Esophagus squamous epithelium (tissue), 5 donors: ENCODE results near the gene SEC24C. TPM values are rescaled to one million over a fixed set of nuclear protein-coding genes. Genes with fewer than 3 reads are reported as not detected.
A peak's percentile ranks its signal among the peaks of the same experiment; 100 is the strongest.
"Not testable (repeated sequence)": the region's sequence is repeated elsewhere in the genome, so short reads cannot be mapped to it uniquely, and the experiment has no call there.

Experiments used
- DNase-seq: peaks from one replicate; lab custom pipeline; 2025; lab: John Stamatoyannopoulos, UW
- H3K27ac ChIP-seq, 4 donors: fragments of 200-600 bp; sonication (generic); one replicate each; pipeline ENCODE4 v1.5.1; 2016 to 2019; ENCODE audit warnings: mild to moderate bottlenecking in 1 of 4
- H3K27me3 ChIP-seq, 4 donors: fragments of 200-600 bp; sonication (generic); 1 replicate in 3 of 4; 2 replicates in 1 of 4; pipeline versions ENCODE4 v1.5.1 to v1.6.0; 2017 to 2021; ENCODE audit warnings: antibody characterized with exemption in 1 of 4
- H3K36me3 ChIP-seq, 3 donors: fragments of 200-600 bp; sonication (generic); one replicate each; pipeline ENCODE4 v1.5.1; 2016 to 2019
- H3K4me1 ChIP-seq, 3 donors: fragments of 200-600 bp; sonication (generic); one replicate each; pipeline ENCODE4 v1.5.1; 2017 to 2019
- H3K4me3 ChIP-seq, 4 donors: fragments of 200-600 bp; sonication (generic); 1 replicate in 3 of 4; 2 replicates in 1 of 4; pipeline ENCODE4 v1.5.1; 2016 to 2019; ENCODE audit warnings: mild to moderate bottlenecking in 2 of 4, moderate library complexity in 1 of 4
- H3K9me3 ChIP-seq, 3 donors: fragments of 200-600 bp; sonication (generic); one replicate each; pipeline ENCODE4 v1.5.1; 2016 to 2019
- POLR2A ChIP-seq, 4 donors: fragments of 450-650 bp; IDR thresholded peaks; one replicate each; pipeline ENCODE4 v1.6.1; 2017; ENCODE audit warnings: antibody characterized with exemption in 4 of 4, mild to moderate bottlenecking in 4 of 4, moderate library complexity in 3 of 4
- WGBS, 2 donors: methylation state at CpG; one replicate each; pipeline ENCODE4 v1.1.5; 2018; 5-methylcytosine and 5-hydroxymethylcytosine counted together
- intact Hi-C: fragments of 100-400 bp; cut with DNase I; formaldehyde crosslinking; loops from one replicate; pipeline ENCODE4 v1.15.0; 2022
- total RNA-seq, 4 donors: library from RNA; depleted of rRNA; stranded (reverse); fragments of >200 nt; gene quantifications; one replicate each; pipeline ENCODE4 v1.1.0, GENCODE V29; 2016
- TF ChIP-seq, protein P1 (sequence below), 6 experiments: fragments of 450-650 bp in 4 of 6; fragments of 200-600 bp in 2 of 6; sonication (generic) in 2 of 6; IDR thresholded peaks; one replicate each; pipeline ENCODE4 v1.5.1; 2016 to 2019; ENCODE audit warnings: antibody characterized with exemption in 6 of 6, mild to moderate bottlenecking in 4 of 6, moderate library complexity in 4 of 6
- donor health status: DM: yes; HTN: yes; CAD: no.

Gene SEC24C
- total RNA-seq, 4 donors from 2014 or later: 59.1 to 78.8 (median 64.6) TPM

DNA sequence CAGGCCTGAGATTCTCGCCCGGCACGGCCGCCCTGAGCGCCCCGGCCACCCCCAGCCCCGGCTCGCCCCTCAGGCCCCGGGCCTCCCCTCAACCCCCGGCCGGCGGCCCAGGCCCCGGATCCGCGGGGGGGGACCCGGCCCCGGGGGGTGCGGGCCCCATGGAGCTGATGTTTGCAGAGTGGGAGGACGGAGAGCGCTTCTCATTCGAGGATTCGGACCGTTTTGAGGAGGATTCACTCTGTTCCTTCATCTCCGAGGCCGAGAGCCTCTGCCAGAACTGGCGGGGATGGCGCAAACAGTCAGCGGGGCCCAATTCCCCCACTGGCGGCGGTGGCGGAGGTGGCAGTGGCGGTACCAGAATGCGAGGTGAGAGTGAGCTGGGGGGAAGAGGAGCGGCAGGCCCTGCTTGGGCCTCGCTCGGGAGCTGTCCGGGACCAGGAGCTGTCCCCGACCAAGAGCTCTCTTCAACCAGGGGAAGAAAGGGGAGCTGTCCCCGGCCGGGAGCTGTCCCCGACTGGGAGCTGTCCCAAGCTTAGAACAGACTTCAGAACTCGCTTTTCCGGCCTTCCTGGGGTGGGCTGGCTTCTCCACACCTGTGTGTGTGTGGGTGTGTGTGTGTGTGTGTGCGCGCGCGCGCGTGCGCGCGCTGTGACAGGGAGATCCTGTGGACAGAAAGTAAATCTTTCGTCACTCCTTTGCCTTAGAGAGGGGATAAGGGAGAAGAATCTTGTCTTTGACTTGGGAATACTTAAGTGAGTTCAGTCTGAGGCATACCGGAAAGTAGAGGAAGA is 41.7 kb downstream of the SEC24C start:
- Histone ChIP-seq H3K9me3 (no peaks in the 10 kb centered on the region), H3K4me1 (peaks cover 34 to 70% (median 34%) of the 10 kb centered on the region in 3 donors), H3K27me3 (no peaks in the 10 kb centered on the region), H3K36me3 (peaks cover 16 to 28% (median 17%) of the 10 kb centered on the region in 3 donors), H3K4me3 (peak overlapping the region; percentile 92 to 99 (median 96)), H3K27ac (peak overlapping the region; percentile 94 to 99 (median 95))
- no peak for DNase-seq
- TF ChIP-seq POLR2A (IDR thresholded peaks at IDR 0.05): no peak
- TF ChIP-seq, protein P1, sequence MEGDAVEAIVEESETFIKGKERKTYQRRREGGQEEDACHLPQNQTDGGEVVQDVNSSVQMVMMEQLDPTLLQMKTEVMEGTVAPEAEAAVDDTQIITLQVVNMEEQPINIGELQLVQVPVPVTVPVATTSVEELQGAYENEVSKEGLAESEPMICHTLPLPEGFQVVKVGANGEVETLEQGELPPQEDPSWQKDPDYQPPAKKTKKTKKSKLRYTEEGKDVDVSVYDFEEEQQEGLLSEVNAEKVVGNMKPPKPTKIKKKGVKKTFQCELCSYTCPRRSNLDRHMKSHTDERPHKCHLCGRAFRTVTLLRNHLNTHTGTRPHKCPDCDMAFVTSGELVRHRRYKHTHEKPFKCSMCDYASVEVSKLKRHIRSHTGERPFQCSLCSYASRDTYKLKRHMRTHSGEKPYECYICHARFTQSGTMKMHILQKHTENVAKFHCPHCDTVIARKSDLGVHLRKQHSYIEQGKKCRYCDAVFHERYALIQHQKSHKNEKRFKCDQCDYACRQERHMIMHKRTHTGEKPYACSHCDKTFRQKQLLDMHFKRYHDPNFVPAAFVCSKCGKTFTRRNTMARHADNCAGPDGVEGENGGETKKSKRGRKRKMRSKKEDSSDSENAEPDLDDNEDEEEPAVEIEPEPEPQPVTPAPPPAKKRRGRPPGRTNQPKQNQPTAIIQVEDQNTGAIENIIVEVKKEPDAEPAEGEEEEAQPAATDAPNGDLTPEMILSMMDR (IDR thresholded peaks at IDR 0.05): no peak
- intact Hi-C loops: no loop called here
- WGBS, 2 donors: 2 to 5% methylated on average over 9 to 21 of the region's 54 CpGs

DNA sequence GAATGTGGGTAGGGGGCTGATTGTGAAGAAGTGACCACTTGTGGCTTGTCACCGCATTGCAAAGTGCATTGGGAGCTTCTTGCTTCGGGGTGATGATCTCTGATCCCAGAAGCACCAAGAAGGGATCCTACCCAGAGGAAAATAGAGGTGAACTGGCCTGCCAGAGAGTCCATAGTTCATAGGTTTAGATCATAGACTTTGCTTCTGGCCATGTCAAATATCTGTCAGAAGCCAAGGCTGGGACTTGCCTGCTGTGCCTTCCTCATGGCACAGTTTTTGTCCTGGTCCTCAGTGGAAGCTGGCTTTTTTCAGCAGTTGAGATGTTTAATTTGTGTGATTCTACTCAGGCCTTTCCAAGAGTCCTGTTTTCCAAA is 42.3 kb downstream of the SEC24C start:
- peak overlapping the region; percentile 94 to 99 (median 95) for H3K27ac ChIP-seq
- peaks cover 30 to 64% (median 30%) of the 10 kb centered on the region in 3 donors for H3K4me1 ChIP-seq
- H3K27me3 ChIP-seq: no peaks in the 10 kb centered on the region
- DNase-seq: no peak
- H3K36me3 ChIP-seq: peaks cover 22 to 33% (median 23%) of the 10 kb centered on the region in 3 donors
- intact Hi-C loops: no loop called here
- H3K4me3 ChIP-seq: peak overlapping the region; percentile 92 to 99 (median 96)
- H3K9me3 ChIP-seq: no peaks in the 10 kb centered on the region
- TF ChIP-seq, protein P1 (IDR thresholded peaks at IDR 0.05): no peak
- TF ChIP-seq POLR2A (IDR thresholded peaks at IDR 0.05): no peak
- 0 to 5% methylated on average over 2 of the region's 2 CpGs for WGBS, 2 donors

DNA sequence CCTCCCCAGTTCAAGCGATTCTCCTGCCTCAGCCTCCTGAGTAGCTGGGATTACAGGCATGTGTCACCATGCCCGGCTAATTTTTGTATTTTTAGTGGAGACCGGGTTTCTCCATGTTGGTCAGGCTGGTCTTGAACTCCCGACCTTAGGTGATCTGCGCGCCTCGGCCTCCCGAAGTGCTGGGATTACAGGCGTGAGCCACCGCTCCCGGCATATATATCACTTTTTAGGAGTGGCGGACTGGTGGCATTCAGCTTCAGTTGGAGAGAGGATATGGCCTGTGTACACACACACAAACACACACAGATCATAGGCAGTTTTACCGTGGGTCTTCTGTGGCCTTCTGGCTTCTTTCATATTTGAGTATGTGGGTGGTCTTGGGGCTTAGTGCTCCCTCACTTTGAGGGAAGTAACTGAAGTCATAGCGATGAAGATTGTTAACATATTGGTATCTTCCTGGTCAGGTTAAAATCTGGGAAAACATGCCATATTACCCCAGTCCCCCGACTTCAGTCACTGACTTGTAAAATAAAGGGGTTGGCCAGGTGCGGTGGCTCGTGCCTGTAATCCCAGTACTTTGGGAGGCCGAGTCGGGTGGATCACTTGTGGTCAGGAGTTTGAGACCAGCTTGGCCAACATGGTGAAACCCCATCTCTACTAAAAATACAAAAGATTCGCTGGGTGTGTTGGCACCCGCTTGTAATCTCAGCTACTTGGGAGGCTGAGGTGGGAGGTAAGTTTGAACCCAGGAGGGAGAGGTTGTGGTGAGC is 43.0 kb downstream of the SEC24C start:
- Histone ChIP-seq H3K4me3 (peak overlapping the region in 3 of 4 donors; percentile 92 to 99 (median 93)), H3K36me3 (peaks cover 29 to 41% (median 30%) of the 10 kb centered on the region in 3 donors), H3K27ac (peak overlapping the region in 1 of 4 donors; percentile 94), H3K4me1 (peaks cover 30 to 61% (median 30%) of the 10 kb centered on the region in 3 donors)
- H3K9me3 ChIP-seq, H3K27me3 ChIP-seq, intact Hi-C loops, DNase-seq: not testable (repeated sequence)
- WGBS, 2 donors: 91 to 92% methylated on average over 8 to 9 of the region's 21 CpGs

DNA sequence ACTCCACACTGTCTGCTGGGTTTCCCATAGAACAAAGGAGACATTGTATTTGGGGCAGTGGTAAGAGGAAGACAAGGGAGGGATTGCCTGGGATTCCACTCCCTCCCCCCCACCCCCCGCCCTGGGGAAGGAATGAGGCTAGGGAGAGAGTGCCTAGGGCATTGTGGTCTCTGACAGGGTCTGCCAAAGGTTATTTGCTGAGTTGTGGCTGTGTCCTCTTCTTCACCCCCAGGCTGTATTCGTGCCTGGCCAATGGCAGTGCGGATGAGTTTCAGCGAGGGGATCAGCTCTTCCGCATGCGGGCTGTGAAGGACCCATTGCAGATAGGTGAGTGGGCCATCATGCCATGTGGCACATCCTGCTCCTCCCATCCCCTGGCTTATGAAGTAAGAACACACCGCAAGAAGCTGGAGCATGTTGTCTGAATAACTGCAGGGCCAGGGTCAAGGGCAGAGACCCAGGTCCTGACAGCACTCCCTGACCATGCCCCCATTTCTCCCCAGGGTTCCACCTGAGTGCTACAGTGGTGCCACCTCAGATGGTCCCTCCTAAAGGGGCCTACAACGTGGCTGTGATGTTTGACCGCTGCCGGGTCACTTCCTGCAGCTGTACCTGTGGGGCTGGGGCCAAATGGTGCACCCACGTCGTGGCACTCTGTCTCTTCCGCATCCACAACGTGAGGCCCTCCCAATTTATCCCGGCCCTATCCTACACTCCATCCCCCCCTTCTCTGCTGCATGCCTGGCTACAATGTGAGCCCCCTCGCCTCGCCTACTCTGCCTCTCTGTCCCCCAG is 44.9 kb downstream of the SEC24C start:
- Histone ChIP-seq H3K27ac (no peak overlapping the region), H3K4me3 (no peak overlapping the region), H3K9me3 (no peaks in the 10 kb centered on the region), H3K36me3 (peaks cover 46 to 59% (median 48%) of the 10 kb centered on the region in 3 donors), H3K27me3 (no peaks in the 10 kb centered on the region), H3K4me1 (peaks cover 16 to 43% (median 23%) of the 10 kb centered on the region in 3 donors)
- DNase-seq: no peak
- intact Hi-C loops: no loop called here
- 84 to 89% methylated on average over 16 to 17 of the region's 17 CpGs for WGBS, 2 donors
- TF ChIP-seq POLR2A (IDR thresholded peaks at IDR 0.05): no peak
- TF ChIP-seq, protein P1 (IDR thresholded peaks at IDR 0.05): no peak

DNA sequence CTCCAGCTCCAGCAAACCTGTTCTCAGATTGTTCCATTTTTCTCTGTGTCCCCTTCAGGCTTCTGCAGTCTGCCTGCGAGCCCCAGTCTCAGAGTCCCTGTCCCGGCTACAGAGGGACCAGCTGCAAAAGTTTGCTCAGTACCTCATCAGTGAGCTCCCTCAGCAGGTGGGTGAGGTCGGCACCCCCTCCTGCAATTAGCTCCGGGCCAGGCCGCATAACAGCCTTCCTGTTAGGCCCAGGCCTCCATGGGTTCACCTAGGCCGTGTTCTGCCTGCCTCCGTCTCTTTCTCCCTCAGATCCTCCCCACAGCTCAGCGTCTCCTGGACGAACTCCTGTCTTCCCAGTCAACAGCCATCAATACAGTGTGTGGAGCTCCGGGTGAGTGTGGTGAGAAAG is 45.5 kb downstream of the SEC24C start:
- Histone ChIP-seq H3K27ac (no peak overlapping the region), H3K36me3 (peaks cover 52 to 65% (median 53%) of the 10 kb centered on the region in 3 donors), H3K4me3 (no peak overlapping the region), H3K9me3 (no peaks in the 10 kb centered on the region), H3K4me1 (peaks cover 15 to 37% (median 21%) of the 10 kb centered on the region in 3 donors), H3K27me3 (no peaks in the 10 kb centered on the region)
- no peak for DNase-seq
- TF ChIP-seq POLR2A (IDR thresholded peaks at IDR 0.05): no peak
- TF ChIP-seq, protein P1 (IDR thresholded peaks at IDR 0.05): no peak
- 79 to 96% methylated on average over 5 to 9 of the region's 10 CpGs for WGBS, 2 donors
- intact Hi-C loops: no loop called here
